Thyroid gland (tissue), 4 donors: ENCODE data around the gene DOK3. TPM values are rescaled to one million over a fixed set of nuclear protein-coding genes. Genes with fewer than 3 reads are reported as not detected.

Experiments used
- DNase-seq, 2 donors: peaks; one replicate each; pipeline ENCODE4 v3.0.0-alpha.2; 2019
- H3K27ac ChIP-seq, 3 donors: fragments of 200-600 bp; sonication (generic); 1 replicate in 2 of 3; 2 replicates in 1 of 3; pipeline ENCODE4 v1.5.1; 2016 to 2019; ENCODE audit warnings: mild to moderate bottlenecking in 1 of 3, moderate library complexity in 1 of 3
- H3K27me3 ChIP-seq: fragments of 200-600 bp; sonication (generic); one replicate; pipeline ENCODE4 v1.5.1; 2019
- H3K36me3 ChIP-seq, 2 donors: fragments of 200-600 bp; sonication (generic); one replicate each; pipeline ENCODE4 v1.5.1; 2016 to 2019
- H3K4me1 ChIP-seq, 2 donors: fragments of 200-600 bp; sonication (generic); one replicate each; pipeline ENCODE4 v1.5.1; 2017 to 2019
- H3K4me3 ChIP-seq, 3 donors: fragments of 200-600 bp; sonication (generic); replicated peaks in 1 of 3; 1 replicate in 2 of 3; 2 replicates in 1 of 3; pipeline ENCODE4 v1.5.1; 2016; ENCODE audit warnings: mild to moderate bottlenecking in 1 of 3
- H3K9me3 ChIP-seq: fragments of 200-600 bp; sonication (generic); one replicate; pipeline ENCODE4 v1.5.1; 2017
- CTCF ChIP-seq, 6 experiments: fragments of 200-600 bp in 3 of 6; fragments of 450-650 bp in 3 of 6; sonication (generic) in 3 of 6; IDR thresholded peaks; one replicate each; pipeline ENCODE4 v1.5.1; 2016 to 2019; ENCODE audit warnings: antibody characterized with exemption in 6 of 6, mild to moderate bottlenecking in 2 of 6, inconsistent platforms in 1 of 6, moderate library complexity in 1 of 6
- POLR2A ChIP-seq, 2 donors: fragments of 450-650 bp; IDR thresholded peaks; one replicate each; pipeline ENCODE4 v1.6.1; 2017; ENCODE audit warnings: antibody characterized with exemption in 2 of 2, mild to moderate bottlenecking in 2 of 2, moderate library complexity in 1 of 2
- WGBS, 2 donors: methylation state at CpG; one replicate each; pipeline ENCODE4 v1.1.5; 2017; 5-methylcytosine and 5-hydroxymethylcytosine counted together
- intact Hi-C: fragments of 100-400 bp; cut with DNase I; formaldehyde crosslinking; loops from one replicate; pipeline ENCODE4 v1.15.1; 2023
- total RNA-seq, 4 donors: library from RNA; depleted of rRNA; stranded (reverse); fragments of >200 nt; gene quantifications; one replicate each; pipeline ENCODE4 v1.2.3, GENCODE V29; 2016

DOK3 gene
- total RNA-seq, 4 donors from 2014 or later = 2.0 to 5.9 (median 3.5) TPM

DNA sequence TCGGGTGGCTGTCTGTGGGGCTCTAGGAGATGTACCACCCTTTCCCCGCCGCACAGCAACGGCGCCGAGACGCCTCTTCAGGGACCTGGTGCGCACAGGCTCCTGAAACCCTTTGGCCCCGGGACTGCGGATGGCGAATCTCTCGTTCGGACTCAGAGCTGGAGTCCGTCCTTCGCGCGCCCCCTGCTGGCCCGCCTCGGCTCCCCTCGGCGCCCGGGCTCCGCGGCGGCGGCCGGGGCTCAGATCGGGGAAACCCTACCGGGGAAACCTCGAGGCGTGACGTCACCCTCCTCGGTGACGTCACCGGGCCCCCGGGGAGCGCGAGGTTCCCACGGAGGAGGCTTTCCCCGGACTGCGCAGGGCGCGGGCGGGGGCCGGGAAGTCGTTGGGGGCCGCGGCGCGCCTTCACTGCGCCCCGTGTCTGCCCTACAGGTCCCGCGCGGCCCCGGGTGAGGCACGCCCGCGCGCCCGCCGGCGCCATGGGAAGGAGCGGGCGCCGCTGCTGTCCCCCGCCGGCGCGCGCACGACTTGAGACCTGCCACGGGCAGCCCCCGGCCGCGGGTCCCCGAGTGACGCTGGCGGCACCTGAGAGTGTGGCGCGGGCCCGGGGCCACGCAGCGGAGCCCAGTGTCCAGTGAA, 55.1 kb downstream of the DOK3 start:
- Histone ChIP-seq H3K4me3 (peak overlapping the region; percentile 58 to 71 (median 62)), H3K27me3 (no peaks in the 10 kb centered on the region), H3K4me1 (peaks cover 10 to 15% of the 10 kb centered on the region in 2 donors), H3K27ac (peak overlapping the region in 2 of 3 donors; percentile 38 to 72), H3K36me3 (peaks cover 12 to 14% of the 10 kb centered on the region in 2 donors), H3K9me3 (no peaks in the 10 kb centered on the region)
- peak; percentile 92 for DNase-seq
- TF ChIP-seq POLR2A (IDR thresholded peaks at IDR 0.05) (no peak), CTCF (IDR thresholded peaks at IDR 0.05) (peak; percentile 58 to 97 (median 93))
- intact Hi-C loops = loop anchor here (5.0 kb wide), 3 partner anchors 52 to 137 kb away; partner anchors contain the start of gene PFN3
- 0% methylated on average over 3 of the region's 84 CpGs; no CpG with 5 or more reads in 1 of the 2 donors for WGBS, 2 donors

DNA sequence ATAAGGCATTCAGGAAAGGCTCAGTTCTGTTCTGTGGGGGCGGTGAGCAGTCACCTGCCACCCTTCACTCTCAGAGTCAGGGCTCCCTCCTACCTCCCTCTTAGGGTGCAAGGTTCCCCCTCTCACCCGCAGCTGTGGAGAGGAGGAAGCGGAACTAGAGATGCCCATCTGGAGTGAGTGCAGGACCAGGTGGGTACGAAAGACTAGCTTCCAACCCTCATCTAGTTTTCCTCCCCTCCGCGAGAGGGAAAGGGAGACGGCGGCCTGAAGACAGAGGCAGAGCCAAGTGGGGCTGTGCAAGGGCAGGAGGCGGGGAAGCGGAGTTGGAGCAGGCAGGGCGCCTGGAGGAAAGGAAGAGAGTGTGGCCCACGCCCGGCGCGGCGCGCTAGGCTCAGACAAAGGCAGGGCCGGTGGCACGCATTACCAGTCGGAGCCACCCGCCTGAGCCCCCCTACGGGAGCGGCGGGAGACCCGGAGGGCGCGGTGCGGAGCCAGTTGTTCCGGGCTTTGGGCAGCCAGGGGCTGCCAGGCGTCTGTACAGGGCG, 55.7 kb downstream of the DOK3 start:
- Histone ChIP-seq H3K27ac (no peak overlapping the region), H3K4me1 (peaks cover 10 to 15% of the 10 kb centered on the region in 2 donors), H3K4me3 (peak overlapping the region in 1 of 3 donors; percentile 71), H3K27me3 (no peaks in the 10 kb centered on the region), H3K9me3 (no peaks in the 10 kb centered on the region), H3K36me3 (peaks cover 11 to 13% of the 10 kb centered on the region in 2 donors)
- DNase-seq = peak; percentile 25 to 48
- intact Hi-C loops = loop anchor here (5.0 kb wide), 1 partner anchor 52 kb away; the partner anchor contains the start of gene PFN3
- WGBS, 2 donors = 13 to 22% methylated on average over 8 to 22 of the region's 31 CpGs
- TF ChIP-seq CTCF (IDR thresholded peaks at IDR 0.05) = no peak
- TF ChIP-seq POLR2A (IDR thresholded peaks at IDR 0.05) = no peak

DNA sequence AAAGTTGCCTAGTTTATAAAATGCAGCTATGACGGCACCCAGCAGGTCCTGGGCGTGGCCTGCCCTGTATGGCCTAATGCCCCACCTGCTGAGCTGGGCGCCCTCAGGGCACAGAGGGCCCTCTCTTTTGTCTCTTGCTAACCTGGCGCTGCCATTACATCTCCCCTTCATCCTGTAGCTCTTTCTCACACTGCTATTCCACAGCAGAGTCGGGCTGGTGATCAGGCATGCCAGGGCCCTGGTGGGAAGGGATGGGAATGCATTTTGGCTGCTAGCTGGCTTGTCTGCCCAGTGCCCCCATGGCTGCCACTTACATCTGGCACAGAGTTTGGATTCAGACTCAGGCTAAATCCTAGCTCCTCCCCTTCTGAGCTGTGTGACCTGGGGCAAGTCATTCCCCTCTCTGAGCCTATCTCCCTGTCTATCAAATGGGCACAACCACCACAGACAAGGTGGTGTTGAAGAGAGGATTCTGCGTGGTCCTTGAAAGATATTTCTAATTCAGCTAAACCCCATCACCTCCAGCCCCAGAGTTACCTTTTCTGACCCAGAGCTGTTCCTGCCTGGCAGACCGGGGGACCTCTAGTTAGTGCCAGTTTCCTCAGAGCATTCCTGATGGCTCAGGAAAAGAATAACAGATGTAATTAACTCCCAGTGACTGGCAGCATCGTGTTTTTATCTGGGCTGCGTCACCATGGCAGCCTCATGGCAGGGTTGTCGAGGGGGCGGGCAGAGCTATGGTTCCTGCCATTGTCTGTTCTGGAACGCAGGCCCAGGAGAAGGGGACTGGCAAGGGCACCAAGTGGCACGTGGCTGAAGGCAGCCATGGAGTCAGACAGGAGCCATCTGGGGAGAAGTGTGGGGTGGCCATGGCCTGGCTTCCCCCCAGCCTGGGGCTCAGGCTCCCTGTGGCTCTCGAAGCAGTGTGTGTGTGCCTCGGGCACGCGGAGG, 56.7 kb downstream of the DOK3 start:
- Histone ChIP-seq H3K27ac (no peak overlapping the region), H3K4me3 (no peak overlapping the region), H3K36me3 (peaks cover 2 to 4% of the 10 kb centered on the region in 2 donors), H3K9me3 (no peaks in the 10 kb centered on the region), H3K27me3 (no peaks in the 10 kb centered on the region), H3K4me1 (peaks cover 10 to 18% of the 10 kb centered on the region in 2 donors)
- 89 to 91% methylated on average over 11 to 16 of the region's 17 CpGs for WGBS, 2 donors
- DNase-seq = no peak
- no peak for TF ChIP-seq CTCF (IDR thresholded peaks at IDR 0.05)
- TF ChIP-seq POLR2A (IDR thresholded peaks at IDR 0.05) = no peak
- intact Hi-C loops = loop anchor here (5.0 kb wide), 1 partner anchor 51 kb away; the partner anchor contains the start of gene PFN3

Other genes with a start within 250 kb of the DOK3 start
- 10 to 100 TPM; 18.7 to 53.3 (median 26.3) TPM for gene RAB24, start 206.1 kb downstream of the DOK3 start, total RNA-seq
- gene PRELID1, start 206.0 kb downstream of the DOK3 start, total RNA-seq = 10 to 100 TPM; 52.8 to 83.2 (median 57.9) TPM
- gene MXD3, start 197.9 kb downstream of the DOK3 start, total RNA-seq = 10 to 100 TPM in 1 of 4 donors, 1 to 10 TPM in 3; 2.0 to 11.7 (median 7.8) TPM
- gene LMAN2, start 158.2 kb downstream of the DOK3 start, total RNA-seq = 100 to 1,000 TPM; 309 to 465 (median 383) TPM
- gene RGS14, start 151.9 kb downstream of the DOK3 start, total RNA-seq = 10 to 100 TPM; 22.9 to 42.7 (median 26.7) TPM
- gene SLC34A1, start 125.4 kb downstream of the DOK3 start, total RNA-seq = not detected
- not detected for gene PFN3, start 109.2 kb downstream of the DOK3 start, total RNA-seq
- gene F12, start 100.3 kb downstream of the DOK3 start, total RNA-seq = 1 to 10 TPM in 2 of 4 donors, under 1 TPM in 1, not detected in 1; 0.42 to 2.6 (median 1.1) TPM
- gene GRK6, start 83.2 kb downstream of the DOK3 start, total RNA-seq = 10 to 100 TPM; 14.0 to 27.8 (median 18.8) TPM
- 1 to 10 TPM; 1.4 to 4.7 (median 4.2) TPM for gene PRR7, start 63.0 kb downstream of the DOK3 start, total RNA-seq
- gene DBN1, start 36.2 kb downstream of the DOK3 start, total RNA-seq = 10 to 100 TPM; 61.4 to 98.8 (median 68.0) TPM
- 10 to 100 TPM; 23.2 to 52.4 (median 34.8) TPM for gene PDLIM7, start 12.2 kb downstream of the DOK3 start, total RNA-seq
- 100 to 1,000 TPM; 119 to 170 (median 145) TPM for gene DDX41, start 7.1 kb upstream of the DOK3 start, total RNA-seq
- 10 to 100 TPM; 38.0 to 54.7 (median 46.6) TPM for gene FAM193B, start 44.7 kb upstream of the DOK3 start, total RNA-seq
- gene TMED9, start 82.4 kb upstream of the DOK3 start, total RNA-seq = 100 to 1,000 TPM in 2 of 4 donors, 10 to 100 TPM in 2; 86.9 to 162 (median 115) TPM
- gene B4GALT7, start 90.3 kb upstream of the DOK3 start, total RNA-seq = 10 to 100 TPM; 27.9 to 47.2 (median 38.9) TPM